ENCODE results near the gene NEUROD2. TPM values are rescaled to one million over a fixed set of nuclear protein-coding genes. Genes with fewer than 3 reads are reported as not detected.
A peak's percentile ranks its signal among the peaks of the same experiment; 100 is the strongest.

NEUROD2 gene
- total RNA-seq, 1 experiment from 2014 or later: not detected

DNA sequence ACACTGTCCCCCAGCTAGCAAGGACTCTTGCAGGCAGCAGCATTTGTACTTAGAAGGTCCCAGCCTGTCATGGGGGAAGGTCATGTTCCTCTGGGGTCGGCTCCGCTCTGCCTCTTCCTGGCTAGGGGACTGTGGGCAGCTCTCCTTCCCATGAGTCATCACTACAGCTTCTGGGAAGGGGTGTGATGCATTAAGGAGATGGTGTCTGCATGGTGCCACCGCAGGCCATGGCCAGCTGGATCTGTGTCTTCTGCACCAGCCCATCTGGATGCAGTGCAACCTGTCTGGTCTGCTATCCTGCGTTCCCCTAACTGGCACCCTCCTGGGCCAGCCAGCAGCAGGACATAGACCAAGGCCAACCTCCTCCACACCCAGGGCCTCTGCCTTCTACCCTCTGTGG is 35.6 kb upstream of the NEUROD2 start:
- peak; percentile 51 for ATAC-seq
- POLR2A ChIA-PET (ENCODE audit: unreplicated experiment): no interaction called here
- peaks cover 57% of the 10 kb centered on the region for H3K79me2 ChIP-seq (ENCODE audit: low read length)

DNA sequence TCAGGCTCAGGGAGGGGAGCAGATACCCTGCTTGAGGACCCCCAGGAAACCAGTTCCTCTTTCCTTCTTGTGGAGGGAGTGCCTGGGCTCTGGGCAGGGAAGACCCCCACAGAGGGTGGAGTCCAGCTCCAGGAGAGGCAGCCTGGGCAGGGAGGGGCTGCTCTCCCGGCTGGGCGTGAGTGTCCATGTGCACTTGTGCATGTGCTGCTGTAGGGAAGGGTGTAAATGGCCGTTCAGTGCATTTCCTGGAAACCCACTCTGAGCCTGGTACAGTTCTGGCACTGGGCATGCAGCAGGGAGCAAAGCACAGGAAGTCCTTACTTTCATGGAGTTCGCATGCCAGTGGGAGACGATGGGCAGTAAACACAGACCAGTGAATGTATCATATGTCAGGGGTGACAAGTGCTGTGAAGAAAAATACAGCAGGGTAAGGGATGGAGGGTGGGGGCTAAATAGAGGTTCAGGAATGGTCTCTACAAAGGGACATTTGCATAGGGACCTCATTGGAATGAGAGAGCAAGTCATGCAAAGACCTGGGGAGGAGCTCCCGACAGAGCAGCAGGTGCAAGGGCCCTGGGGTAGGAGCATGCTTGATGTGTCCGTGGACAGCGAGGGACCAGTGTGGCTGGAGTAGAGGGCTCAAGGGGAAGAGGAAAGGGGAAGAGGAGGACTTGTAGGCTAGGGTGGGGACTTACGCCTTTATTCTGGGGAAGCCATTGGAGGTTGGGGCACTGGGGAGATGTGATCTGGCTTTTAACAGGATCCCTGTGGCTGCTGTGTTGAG is 34.8 kb upstream of the NEUROD2 start:
- no peak overlapping the region for H2AFZ ChIP-seq (ENCODE audit: low read length)

More for the DNA sequence above, 35.6 kb upstream of the NEUROD2 start:
- H3K4me2 ChIP-seq (ENCODE audit: low read length): no peak overlapping the region
- H3K27me3 ChIP-seq (ENCODE audit: low read length): no peaks in the 10 kb centered on the region
- no peak overlapping the region for H3K27ac ChIP-seq (ENCODE audit: low read length)
- intact Hi-C loops (cut with micrococcal nuclease): no loop called here
- no peaks in the 10 kb centered on the region for H3K36me3 ChIP-seq (ENCODE audit: low read depth, low read length)
- H3K9ac ChIP-seq (ENCODE audit: low read length): no peak overlapping the region
- BruUV-seq (replicated peaks): no TSS peak
- no peaks in the 10 kb centered on the region for H4K20me1 ChIP-seq (ENCODE audit: low read length)
- DNase-seq: no peak
- no peaks in the 10 kb centered on the region for H3K9me2 ChIP-seq (replicated peaks; ENCODE audit: low read length)
- H3K9me3 ChIP-seq (ENCODE audit: low read length): no peaks in the 10 kb centered on the region
- H3K4me1 ChIP-seq (ENCODE audit: insufficient read depth, low read length): peaks cover 7% of the 10 kb centered on the region; the same call in 1 of the 2 replicates
- CTCF ChIA-PET: interaction anchor here (0.9 kb wide), 1 partner anchor 8 kb away, joined by 4 read pairs; no protein-coding TSS in a partner anchor
- no peak overlapping the region for H2AFZ ChIP-seq (ENCODE audit: low read length)
- TF ChIP-seq, protein P1, sequence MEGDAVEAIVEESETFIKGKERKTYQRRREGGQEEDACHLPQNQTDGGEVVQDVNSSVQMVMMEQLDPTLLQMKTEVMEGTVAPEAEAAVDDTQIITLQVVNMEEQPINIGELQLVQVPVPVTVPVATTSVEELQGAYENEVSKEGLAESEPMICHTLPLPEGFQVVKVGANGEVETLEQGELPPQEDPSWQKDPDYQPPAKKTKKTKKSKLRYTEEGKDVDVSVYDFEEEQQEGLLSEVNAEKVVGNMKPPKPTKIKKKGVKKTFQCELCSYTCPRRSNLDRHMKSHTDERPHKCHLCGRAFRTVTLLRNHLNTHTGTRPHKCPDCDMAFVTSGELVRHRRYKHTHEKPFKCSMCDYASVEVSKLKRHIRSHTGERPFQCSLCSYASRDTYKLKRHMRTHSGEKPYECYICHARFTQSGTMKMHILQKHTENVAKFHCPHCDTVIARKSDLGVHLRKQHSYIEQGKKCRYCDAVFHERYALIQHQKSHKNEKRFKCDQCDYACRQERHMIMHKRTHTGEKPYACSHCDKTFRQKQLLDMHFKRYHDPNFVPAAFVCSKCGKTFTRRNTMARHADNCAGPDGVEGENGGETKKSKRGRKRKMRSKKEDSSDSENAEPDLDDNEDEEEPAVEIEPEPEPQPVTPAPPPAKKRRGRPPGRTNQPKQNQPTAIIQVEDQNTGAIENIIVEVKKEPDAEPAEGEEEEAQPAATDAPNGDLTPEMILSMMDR (conservative IDR thresholded peaks at IDR 0.05; ENCODE audit: low read depth, low read length): no peak
- TF ChIP-seq EZH2phosphoT487 (IDR thresholded peaks at IDR 0.05; ENCODE audit: borderline replicate concordance, low read length) (no peak), EZH2 (IDR thresholded peaks at IDR 0.05; ENCODE audit: low read length, unreplicated experiment) (no peak)
- no peaks in the 10 kb centered on the region for H3F3A ChIP-seq (ENCODE audit: low read length, unreplicated experiment)
- no peak overlapping the region for H3K4me3 ChIP-seq (ENCODE audit: low read length)

More for the DNA sequence above, 34.8 kb upstream of the NEUROD2 start:
- ATAC-seq (no peak), DNase-seq (no peak)
- Histone ChIP-seq H3K4me1 (ENCODE audit: insufficient read depth, low read length) (peaks cover 13% of the 10 kb centered on the region; the same call in 1 of the 2 replicates), H3K4me3 (ENCODE audit: low read length) (no peak overlapping the region), H3K9me3 (ENCODE audit: low read length) (no peaks in the 10 kb centered on the region), H3K4me2 (ENCODE audit: low read length) (no peak overlapping the region), H3K27me3 (ENCODE audit: low read length) (no peaks in the 10 kb centered on the region), H3K9me2 (replicated peaks; ENCODE audit: low read length) (no peaks in the 10 kb centered on the region), H4K20me1 (ENCODE audit: low read length) (no peaks in the 10 kb centered on the region), H3K9ac (ENCODE audit: low read length) (no peak overlapping the region), H3K27ac (ENCODE audit: low read length) (no peak overlapping the region), H3F3A (ENCODE audit: low read length, unreplicated experiment) (no peaks in the 10 kb centered on the region), H3K36me3 (ENCODE audit: low read depth, low read length) (no peaks in the 10 kb centered on the region), H3K79me2 (ENCODE audit: low read length) (peaks cover 65% of the 10 kb centered on the region)
- intact Hi-C loops (cut with micrococcal nuclease): no loop called here
- POLR2A ChIA-PET (ENCODE audit: unreplicated experiment): no interaction called here
- CTCF ChIA-PET: interaction anchor here (0.9 kb wide), 1 partner anchor 9 kb away, joined by 4 read pairs; no protein-coding TSS in a partner anchor
- no TSS peak for BruUV-seq (replicated peaks)
- no peak for TF ChIP-seq EZH2 (IDR thresholded peaks at IDR 0.05; ENCODE audit: low read length, unreplicated experiment)
- TF ChIP-seq, protein P1 (conservative IDR thresholded peaks at IDR 0.05; ENCODE audit: low read depth, low read length): no peak
- TF ChIP-seq EZH2phosphoT487 (IDR thresholded peaks at IDR 0.05; ENCODE audit: borderline replicate concordance, low read length): no peak

All from PC-3 (cell line).